ENCODE data around the gene CYB5D1.
"Not testable (repeated sequence)": the region's sequence is repeated elsewhere in the genome, so short reads cannot be mapped to it uniquely, and the experiment has no call there.

GRCh38 chr17:7809791-7810343 lies 47.9 kb upstream of the CYB5D1 start:
- TF ChIP-seq CTCF, POLR2A (IDR thresholded peaks at IDR 0.05): not testable (repeated sequence)

Measured in ovary (tissue), 3 donors.